Measurements from ENCODE around the gene FZD7.

FZD7 gene

DNA sequence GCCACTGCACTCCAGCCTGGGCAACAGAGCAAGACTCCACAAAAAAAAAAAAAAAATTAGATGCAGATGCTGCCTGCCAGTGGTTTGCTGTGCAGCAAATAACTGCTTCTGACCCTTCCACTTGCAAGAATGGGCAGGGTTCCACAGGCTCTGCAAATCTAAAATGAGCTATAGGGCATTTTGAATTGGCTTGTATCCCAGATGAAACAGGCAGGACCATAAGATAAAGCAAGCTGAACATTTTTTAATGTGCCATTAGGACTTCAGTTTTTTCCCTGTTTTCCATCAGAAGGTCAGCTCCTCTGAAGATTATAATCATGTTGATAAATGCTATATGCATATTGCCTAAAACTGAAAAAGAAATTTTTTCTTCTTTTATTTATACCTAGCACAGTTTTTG is 15.7 kb upstream of the FZD7 start:
- H2AFZ ChIP-seq (ENCODE audit: insufficient read depth, low read length, poor library complexity): no peak overlapping the region
- H3K9ac ChIP-seq (ENCODE audit: low read length): no peak overlapping the region
- no peaks in the 10 kb centered on the region for H3K9me3 ChIP-seq (ENCODE audit: insufficient read depth, low read depth, low read length)
- H3K4me2 ChIP-seq (ENCODE audit: low read length): no peak overlapping the region
- H3K36me3 ChIP-seq (ENCODE audit: control insufficient read depth in 1 of 2, insufficient read depth in 2 of 2, low read length in 2 of 2): no peaks in the 10 kb centered on the region
- H2BK5ac ChIP-seq (ENCODE audit: low read depth, low read length, poor library complexity): no peak overlapping the region
- H3K4me3 ChIP-seq (ENCODE audit: low read depth, low read length): no peak overlapping the region
- no peak overlapping the region for H4K8ac ChIP-seq (ENCODE audit: low read depth, low read length)
- H3K18ac ChIP-seq (ENCODE audit: low read length): no peak overlapping the region
- no peak overlapping the region for H3K4ac ChIP-seq (ENCODE audit: low read depth, low read length)
- H3K79me2 ChIP-seq (ENCODE audit: control insufficient read depth, insufficient read depth, low read length, poor library complexity): no peaks in the 10 kb centered on the region
- H2AK5ac ChIP-seq (ENCODE audit: low read length): no peak overlapping the region
- H3K79me1 ChIP-seq (ENCODE audit: low read length): no peaks in the 10 kb centered on the region
- no peak overlapping the region for H4K12ac ChIP-seq (ENCODE audit: low read depth, low read length)
- H3K14ac ChIP-seq (ENCODE audit: low read length): no peak overlapping the region
- no peak overlapping the region for H2BK120ac ChIP-seq (ENCODE audit: insufficient read depth, low read length, poor library complexity)
- H2BK12ac ChIP-seq (ENCODE audit: low read length): no peak overlapping the region
- no peak overlapping the region for H4K91ac ChIP-seq (ENCODE audit: low read depth, low read length)
- no peak for DNase-seq
- H3K27ac ChIP-seq (ENCODE audit: low read depth, low read length): no peak overlapping the region
- no peaks in the 10 kb centered on the region for H3K27me3 ChIP-seq (ENCODE audit: insufficient read depth, low read length)
- H3K4me1 ChIP-seq (ENCODE audit: control insufficient read depth in 1 of 2, insufficient read depth in 2 of 2, low read length in 2 of 2): no peaks in the 10 kb centered on the region
- H3K23ac ChIP-seq (ENCODE audit: low read length): no peak overlapping the region

DNA sequence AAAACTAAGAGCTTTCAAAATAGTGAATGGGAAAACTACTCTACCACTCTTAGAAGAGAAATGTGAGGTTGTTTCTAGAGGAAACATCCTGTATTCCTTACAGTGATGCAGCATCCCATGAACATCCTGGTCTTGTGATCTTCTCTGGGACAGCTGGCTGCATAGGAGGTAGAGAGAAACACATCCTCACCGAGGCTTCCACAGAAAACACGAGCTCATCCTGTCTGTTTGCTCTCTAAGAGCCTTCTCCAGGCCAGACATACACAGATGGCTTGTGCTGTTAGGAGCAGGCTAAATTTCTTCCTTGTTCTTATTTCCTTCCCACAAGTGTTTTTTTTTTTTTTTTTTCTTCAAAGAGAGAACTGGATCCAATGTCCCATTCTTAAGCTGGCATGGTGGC is 14.7 kb upstream of the FZD7 start:
- no peaks in the 10 kb centered on the region for H3K9me3 ChIP-seq (ENCODE audit: insufficient read depth, low read depth, low read length)
- no peak overlapping the region for H2AFZ ChIP-seq (ENCODE audit: insufficient read depth, low read length, poor library complexity)
- H3K23ac ChIP-seq (ENCODE audit: low read length): no peak overlapping the region
- DNase-seq: no peak
- H3K27me3 ChIP-seq (ENCODE audit: insufficient read depth, low read length): peaks cover 6% of the 10 kb centered on the region
- no peaks in the 10 kb centered on the region for H3K4me1 ChIP-seq (ENCODE audit: control insufficient read depth in 1 of 2, insufficient read depth in 2 of 2, low read length in 2 of 2)
- no peak overlapping the region for H2BK5ac ChIP-seq (ENCODE audit: low read depth, low read length, poor library complexity)
- no peak overlapping the region for H3K9ac ChIP-seq (ENCODE audit: low read length)
- no peak overlapping the region for H3K4me2 ChIP-seq (ENCODE audit: low read length)
- H3K79me2 ChIP-seq (ENCODE audit: control insufficient read depth, insufficient read depth, low read length, poor library complexity): no peaks in the 10 kb centered on the region
- no peak overlapping the region for H2BK12ac ChIP-seq (ENCODE audit: low read length)
- no CpG with 5 or more reads among the region's 2 CpGs for WGBS (ENCODE audit: extremely low coverage, insufficient coverage, insufficient read length)
- H2BK120ac ChIP-seq (ENCODE audit: insufficient read depth, low read length, poor library complexity): no peak overlapping the region
- no peak overlapping the region for H2AK5ac ChIP-seq (ENCODE audit: low read length)
- H3K27ac ChIP-seq (ENCODE audit: low read depth, low read length): no peak overlapping the region
- no peaks in the 10 kb centered on the region for H3K79me1 ChIP-seq (ENCODE audit: low read length)
- no peak overlapping the region for H4K91ac ChIP-seq (ENCODE audit: low read depth, low read length)
- no peak overlapping the region for H3K18ac ChIP-seq (ENCODE audit: low read length)
- H4K8ac ChIP-seq (ENCODE audit: low read depth, low read length): no peak overlapping the region
- no peaks in the 10 kb centered on the region for H3K36me3 ChIP-seq (ENCODE audit: control insufficient read depth in 1 of 2, insufficient read depth in 2 of 2, low read length in 2 of 2)
- H3K4ac ChIP-seq (ENCODE audit: low read depth, low read length): no peak overlapping the region
- H3K4me3 ChIP-seq (ENCODE audit: low read depth, low read length): no peak overlapping the region
- no peak overlapping the region for H4K12ac ChIP-seq (ENCODE audit: low read depth, low read length)
- no peak overlapping the region for H3K14ac ChIP-seq (ENCODE audit: low read length)

DNA sequence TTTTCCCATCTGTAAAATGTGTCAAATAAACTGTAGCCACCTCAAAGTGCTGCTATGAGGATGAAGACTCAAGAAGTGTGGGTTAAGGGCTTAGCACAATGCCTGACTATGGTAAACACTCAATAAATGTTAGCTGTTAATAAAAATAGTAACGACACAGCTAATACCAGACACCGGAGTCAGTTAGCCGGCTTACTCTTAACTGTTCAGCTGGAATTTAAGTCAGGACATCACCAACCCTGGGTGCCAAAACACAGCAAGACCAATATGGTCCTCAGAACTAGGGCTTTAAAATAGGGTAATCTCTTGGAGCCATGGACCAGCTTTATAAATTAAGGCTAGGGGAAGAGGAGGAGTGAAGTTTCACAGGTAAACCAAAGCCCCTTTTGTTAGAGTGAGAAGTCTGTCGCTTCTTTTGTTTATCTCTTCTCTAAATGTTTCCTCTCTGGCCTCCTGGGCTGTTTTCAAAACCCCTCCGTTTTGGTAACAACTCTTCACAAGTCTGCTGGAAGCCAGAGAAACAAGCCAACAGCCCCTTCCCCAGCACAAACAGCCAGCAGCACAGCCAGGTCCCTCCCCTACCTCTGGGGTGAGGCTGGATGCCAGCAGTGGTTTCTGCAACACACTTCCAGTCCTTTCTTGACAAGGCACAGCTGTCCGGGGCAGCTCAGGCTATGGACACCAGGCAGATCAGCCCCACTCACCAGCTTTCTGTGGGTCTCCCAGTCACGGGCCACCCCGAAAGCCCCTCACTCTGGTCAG is 13.8 kb upstream of the FZD7 start:
- H3K18ac ChIP-seq (ENCODE audit: low read length): no peak overlapping the region
- H3K27ac ChIP-seq (ENCODE audit: low read depth, low read length): no peak overlapping the region
- no peak for DNase-seq
- H2BK12ac ChIP-seq (ENCODE audit: low read length): no peak overlapping the region
- H2BK120ac ChIP-seq (ENCODE audit: insufficient read depth, low read length, poor library complexity): no peak overlapping the region
- no peak overlapping the region for H4K8ac ChIP-seq (ENCODE audit: low read depth, low read length)
- H3K23ac ChIP-seq (ENCODE audit: low read length): no peak overlapping the region
- H3K4me3 ChIP-seq (ENCODE audit: low read depth, low read length): no peak overlapping the region
- no peak overlapping the region for H4K12ac ChIP-seq (ENCODE audit: low read depth, low read length)
- H3K79me1 ChIP-seq (ENCODE audit: low read length): no peaks in the 10 kb centered on the region
- no peak overlapping the region for H3K4ac ChIP-seq (ENCODE audit: low read depth, low read length)
- peaks cover 8% of the 10 kb centered on the region for H3K27me3 ChIP-seq (ENCODE audit: insufficient read depth, low read length)
- no peaks in the 10 kb centered on the region for H3K36me3 ChIP-seq (ENCODE audit: control insufficient read depth in 1 of 2, insufficient read depth in 2 of 2, low read length in 2 of 2)
- H3K9me3 ChIP-seq (ENCODE audit: insufficient read depth, low read depth, low read length): no peaks in the 10 kb centered on the region
- H3K4me1 ChIP-seq (ENCODE audit: control insufficient read depth in 1 of 2, insufficient read depth in 2 of 2, low read length in 2 of 2): no peaks in the 10 kb centered on the region
- no CpG with 5 or more reads among the region's 8 CpGs for WGBS (ENCODE audit: extremely low coverage, insufficient coverage, insufficient read length)
- no peak overlapping the region for H2BK5ac ChIP-seq (ENCODE audit: low read depth, low read length, poor library complexity)
- H3K9ac ChIP-seq (ENCODE audit: low read length): no peak overlapping the region
- H3K79me2 ChIP-seq (ENCODE audit: control insufficient read depth, insufficient read depth, low read length, poor library complexity): no peaks in the 10 kb centered on the region
- H2AK5ac ChIP-seq (ENCODE audit: low read length): no peak overlapping the region
- no peak overlapping the region for H3K4me2 ChIP-seq (ENCODE audit: low read length)
- no peak overlapping the region for H4K91ac ChIP-seq (ENCODE audit: low read depth, low read length)
- H2AFZ ChIP-seq (ENCODE audit: insufficient read depth, low read length, poor library complexity): no peak overlapping the region
- H3K14ac ChIP-seq (ENCODE audit: low read length): no peak overlapping the region

DNA sequence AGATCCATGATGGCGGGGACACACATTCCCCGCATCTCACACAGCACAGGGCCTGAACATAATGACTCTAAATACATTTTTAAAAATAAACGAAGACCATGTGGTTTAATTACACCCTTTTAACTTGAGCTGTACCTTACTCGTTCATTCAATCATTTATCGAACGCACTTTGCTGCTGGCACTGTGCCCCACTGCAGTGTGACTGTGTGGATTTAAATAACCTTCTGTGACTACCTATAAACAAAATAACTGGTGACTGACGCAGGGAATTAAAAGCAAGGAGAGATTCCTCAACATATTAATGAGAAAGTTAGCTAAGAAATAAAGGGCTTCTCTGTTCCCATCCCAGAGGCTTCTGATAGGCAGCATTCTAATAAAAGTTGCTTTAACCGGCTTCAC is 10.9 kb upstream of the FZD7 start:
- no peak overlapping the region for H3K18ac ChIP-seq (ENCODE audit: low read length)
- no peak overlapping the region for H3K14ac ChIP-seq (ENCODE audit: low read length)
- no peak overlapping the region for H3K4ac ChIP-seq (ENCODE audit: low read depth, low read length)
- no peak overlapping the region for H2AK5ac ChIP-seq (ENCODE audit: low read length)
- no CpG with 5 or more reads among the region's 8 CpGs for WGBS (ENCODE audit: extremely low coverage, insufficient coverage, insufficient read length)
- H2AFZ ChIP-seq (ENCODE audit: insufficient read depth, low read length, poor library complexity): no peak overlapping the region
- H3K9ac ChIP-seq (ENCODE audit: low read length): no peak overlapping the region
- no peaks in the 10 kb centered on the region for H3K36me3 ChIP-seq (ENCODE audit: control insufficient read depth in 1 of 2, insufficient read depth in 2 of 2, low read length in 2 of 2)
- peaks cover 8% of the 10 kb centered on the region for H3K27me3 ChIP-seq (ENCODE audit: insufficient read depth, low read length)
- no peak overlapping the region for H3K27ac ChIP-seq (ENCODE audit: low read depth, low read length)
- no peak overlapping the region for H4K12ac ChIP-seq (ENCODE audit: low read depth, low read length)
- no peak overlapping the region for H2BK5ac ChIP-seq (ENCODE audit: low read depth, low read length, poor library complexity)
- H2BK12ac ChIP-seq (ENCODE audit: low read length): no peak overlapping the region
- no peaks in the 10 kb centered on the region for H3K79me1 ChIP-seq (ENCODE audit: low read length)
- no peak for DNase-seq
- H3K4me1 ChIP-seq (ENCODE audit: control insufficient read depth in 1 of 2, insufficient read depth in 2 of 2, low read length in 2 of 2): no peaks in the 10 kb centered on the region
- no peak overlapping the region for H4K8ac ChIP-seq (ENCODE audit: low read depth, low read length)
- H3K79me2 ChIP-seq (ENCODE audit: control insufficient read depth, insufficient read depth, low read length, poor library complexity): no peaks in the 10 kb centered on the region
- H4K91ac ChIP-seq (ENCODE audit: low read depth, low read length): no peak overlapping the region
- H2BK120ac ChIP-seq (ENCODE audit: insufficient read depth, low read length, poor library complexity): no peak overlapping the region
- no peaks in the 10 kb centered on the region for H3K9me3 ChIP-seq (ENCODE audit: insufficient read depth, low read depth, low read length)
- H3K4me2 ChIP-seq (ENCODE audit: low read length): no peak overlapping the region
- no peak overlapping the region for H3K4me3 ChIP-seq (ENCODE audit: low read depth, low read length)
- no peak overlapping the region for H3K23ac ChIP-seq (ENCODE audit: low read length)
